ENCODE results near the gene TBX19.

Gene TBX19

DNA sequence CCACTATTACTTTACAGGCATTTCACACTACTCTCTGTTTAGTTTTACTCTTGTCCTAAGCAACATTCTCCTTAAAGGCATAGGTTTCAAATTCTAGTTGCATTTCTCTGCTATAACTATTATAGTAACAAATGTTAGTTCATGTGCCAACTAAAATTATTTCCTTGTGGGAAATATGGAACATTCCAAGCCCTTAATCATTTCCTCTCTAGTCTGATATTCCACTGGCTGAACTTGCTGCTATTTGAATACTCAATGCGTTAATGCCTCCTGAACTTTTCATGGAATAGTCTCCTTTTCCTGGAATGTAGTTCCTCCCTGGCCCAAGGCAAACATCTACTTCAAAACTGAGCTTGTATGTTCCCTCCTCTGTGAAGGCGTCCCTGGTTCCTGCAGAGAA is 19.3 kb upstream of the TBX19 start:
- Mint-ChIP-seq H3K36me3 (ENCODE audit: low read depth) (peaks cover 91% of the 10 kb centered on the region), H3K27me3 (no peaks in the 10 kb centered on the region), H3K27ac (no peak overlapping the region), H3K4me1 (ENCODE audit: low read depth) (peaks cover 14% of the 10 kb centered on the region), H3K9me3 (no peaks in the 10 kb centered on the region), H3K4me3 (no peak overlapping the region)
- intact Hi-C loops (cut with micrococcal nuclease): no loop called here

- Mint-ChIP-seq H3K36me3 (ENCODE audit: low read depth) (peaks cover 87% of the 10 kb centered on the region), H3K4me3 (no peak overlapping the region), H3K27ac (no peak overlapping the region), H3K27me3 (no peaks in the 10 kb centered on the region), H3K4me1 (ENCODE audit: low read depth) (peaks cover 7% of the 10 kb centered on the region), H3K9me3 (no peaks in the 10 kb centered on the region)
- intact Hi-C loops (cut with micrococcal nuclease): no loop called here
These were observed 17.5 kb upstream of the TBX19 start for GRCh38 chr1:168263130-168263529.

- H3K36me3 Mint-ChIP-seq (ENCODE audit: low read depth): peaks cover 88% of the 10 kb centered on the region
- intact Hi-C loops (cut with micrococcal nuclease): no loop called here
- H3K4me1 Mint-ChIP-seq (ENCODE audit: low read depth): peaks cover 7% of the 10 kb centered on the region
- no peaks in the 10 kb centered on the region for H3K27me3 Mint-ChIP-seq
- H3K4me3 Mint-ChIP-seq: no peak overlapping the region
- no peak overlapping the region for H3K27ac Mint-ChIP-seq
- no peaks in the 10 kb centered on the region for H3K9me3 Mint-ChIP-seq
These were observed 16.4 kb upstream of the TBX19 start for GRCh38 chr1:168264296-168264695.

DNA sequence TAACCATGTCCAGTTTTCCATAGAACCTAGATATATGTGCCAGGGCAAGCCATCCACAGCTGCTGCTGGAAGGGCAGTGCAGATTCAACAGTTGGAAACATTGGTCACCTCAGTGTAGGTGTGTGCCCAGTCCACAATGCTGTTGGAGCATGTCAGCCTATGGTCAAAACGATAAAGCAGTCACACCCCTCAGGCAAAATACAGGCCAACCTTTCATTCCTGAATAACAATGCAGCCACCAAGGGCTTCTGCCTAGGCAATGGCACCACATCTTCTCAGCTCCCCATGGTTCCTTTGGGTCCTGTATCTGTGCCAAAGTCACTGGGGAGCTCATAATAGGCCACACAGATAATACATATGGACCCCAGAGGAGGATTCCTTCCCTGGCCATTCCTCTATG is 15.1 kb upstream of the TBX19 start:
- intact Hi-C loops (cut with micrococcal nuclease): no loop called here
- H3K27me3 Mint-ChIP-seq: no peaks in the 10 kb centered on the region
- no peaks in the 10 kb centered on the region for H3K9me3 Mint-ChIP-seq
- no peak overlapping the region for H3K4me3 Mint-ChIP-seq
- H3K4me1 Mint-ChIP-seq (ENCODE audit: low read depth): peaks cover 7% of the 10 kb centered on the region
- H3K36me3 Mint-ChIP-seq (ENCODE audit: low read depth): peaks cover 89% of the 10 kb centered on the region
- H3K27ac Mint-ChIP-seq: no peak overlapping the region

DNA sequence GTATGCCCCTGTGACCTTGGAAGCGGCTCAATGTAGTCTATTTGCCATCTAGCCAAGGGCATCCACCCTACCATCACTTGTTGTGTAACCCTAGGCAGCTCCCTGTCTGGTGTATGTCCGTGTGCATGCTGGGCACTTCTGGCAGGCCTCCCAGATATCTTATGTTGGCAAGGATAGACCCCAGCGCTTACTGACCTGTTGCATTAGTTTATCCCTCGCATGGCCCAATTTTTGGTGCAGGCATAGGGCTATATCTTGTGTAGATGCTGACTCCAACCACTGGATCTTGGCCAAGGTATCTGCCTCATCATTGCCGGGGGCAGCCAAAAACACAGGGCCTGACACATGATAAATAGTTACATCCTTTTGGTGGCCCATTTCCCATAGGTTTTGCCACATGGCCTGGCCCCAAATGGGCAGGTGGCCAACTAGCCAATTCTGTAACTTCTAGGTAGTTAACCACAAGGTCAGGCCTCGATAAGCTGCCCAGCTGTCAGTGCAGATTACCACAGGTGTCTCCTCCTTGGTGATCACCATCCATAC is 14.0 kb upstream of the TBX19 start:
- Mint-ChIP-seq H3K4me1 (ENCODE audit: low read depth) (no peaks in the 10 kb centered on the region), H3K36me3 (ENCODE audit: low read depth) (peaks cover 78% of the 10 kb centered on the region), H3K27ac (no peak overlapping the region), H3K9me3 (no peaks in the 10 kb centered on the region), H3K4me3 (no peak overlapping the region), H3K27me3 (no peaks in the 10 kb centered on the region)
- intact Hi-C loops (cut with micrococcal nuclease): no loop called here

- Mint-ChIP-seq H3K9me3 (peaks cover 5% of the 10 kb centered on the region), H3K4me1 (ENCODE audit: low read depth) (peaks cover 10% of the 10 kb centered on the region), H3K27ac (no peak overlapping the region), H3K27me3 (no peaks in the 10 kb centered on the region), H3K36me3 (ENCODE audit: low read depth) (peaks cover 31% of the 10 kb centered on the region), H3K4me3 (no peak overlapping the region)
- intact Hi-C loops (cut with micrococcal nuclease): no loop called here
These were observed 9.0 kb upstream of the TBX19 start for GRCh38 chr1:168271636-168272035.

DNA sequence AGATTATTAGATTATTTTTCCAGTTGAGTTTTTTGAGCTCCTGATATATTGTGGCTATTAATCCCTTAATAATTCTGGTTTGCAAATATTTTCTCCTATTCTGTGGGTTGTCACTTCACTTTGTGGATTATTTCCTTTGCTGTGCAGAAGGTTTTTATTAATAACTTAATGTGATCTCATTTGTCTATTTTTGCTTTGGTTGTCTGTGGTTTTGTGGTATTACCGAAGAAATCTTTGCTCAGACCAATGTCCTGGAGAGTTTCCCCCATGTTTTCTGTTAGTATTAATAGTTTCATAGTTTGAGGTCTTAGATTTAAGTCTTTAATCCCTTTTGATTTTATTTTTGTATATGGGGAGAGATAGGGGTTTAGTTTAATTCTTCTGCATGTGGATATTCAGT is 7.1 kb upstream of the TBX19 start:
- Mint-ChIP-seq H3K36me3 (ENCODE audit: low read depth) (peaks cover 23% of the 10 kb centered on the region), H3K9me3 (peaks cover 5% of the 10 kb centered on the region), H3K4me3 (no peak overlapping the region), H3K27me3 (no peaks in the 10 kb centered on the region), H3K4me1 (ENCODE audit: low read depth) (peaks cover 10% of the 10 kb centered on the region), H3K27ac (no peak overlapping the region)
- intact Hi-C loops (cut with micrococcal nuclease): no loop called here

GRCh38 chr1:168279253-168279652 is 1.4 kb upstream of the TBX19 start:
- Mint-ChIP-seq H3K9me3 (no peaks in the 10 kb centered on the region), H3K36me3 (ENCODE audit: low read depth) (peaks cover 30% of the 10 kb centered on the region), H3K4me1 (ENCODE audit: low read depth) (peaks cover 12% of the 10 kb centered on the region), H3K27ac (no peak overlapping the region), H3K27me3 (no peaks in the 10 kb centered on the region), H3K4me3 (no peak overlapping the region)
- intact Hi-C loops (cut with micrococcal nuclease): no loop called here

GRCh38 chr1:168281603-168282325 is 1.1 kb downstream of the TBX19 start:
- intact Hi-C loops (cut with micrococcal nuclease): no loop called here
- H3K4me3 Mint-ChIP-seq: no peak overlapping the region
- peaks cover 18% of the 10 kb centered on the region for H3K4me1 Mint-ChIP-seq (ENCODE audit: low read depth)
- peaks cover 33% of the 10 kb centered on the region for H3K36me3 Mint-ChIP-seq (ENCODE audit: low read depth)
- H3K9me3 Mint-ChIP-seq: no peaks in the 10 kb centered on the region
- H3K27ac Mint-ChIP-seq: no peak overlapping the region
- H3K27me3 Mint-ChIP-seq: no peaks in the 10 kb centered on the region

- H3K27ac Mint-ChIP-seq: no peak overlapping the region
- peaks cover 17% of the 10 kb centered on the region for H3K4me1 Mint-ChIP-seq (ENCODE audit: low read depth)
- intact Hi-C loops (cut with micrococcal nuclease): no loop called here
- peaks cover 33% of the 10 kb centered on the region for H3K36me3 Mint-ChIP-seq (ENCODE audit: low read depth)
- H3K9me3 Mint-ChIP-seq: no peaks in the 10 kb centered on the region
- no peak overlapping the region for H3K4me3 Mint-ChIP-seq
- H3K27me3 Mint-ChIP-seq: no peaks in the 10 kb centered on the region
These were observed 4.8 kb downstream of the TBX19 start for GRCh38 chr1:168285521-168285790.

DNA sequence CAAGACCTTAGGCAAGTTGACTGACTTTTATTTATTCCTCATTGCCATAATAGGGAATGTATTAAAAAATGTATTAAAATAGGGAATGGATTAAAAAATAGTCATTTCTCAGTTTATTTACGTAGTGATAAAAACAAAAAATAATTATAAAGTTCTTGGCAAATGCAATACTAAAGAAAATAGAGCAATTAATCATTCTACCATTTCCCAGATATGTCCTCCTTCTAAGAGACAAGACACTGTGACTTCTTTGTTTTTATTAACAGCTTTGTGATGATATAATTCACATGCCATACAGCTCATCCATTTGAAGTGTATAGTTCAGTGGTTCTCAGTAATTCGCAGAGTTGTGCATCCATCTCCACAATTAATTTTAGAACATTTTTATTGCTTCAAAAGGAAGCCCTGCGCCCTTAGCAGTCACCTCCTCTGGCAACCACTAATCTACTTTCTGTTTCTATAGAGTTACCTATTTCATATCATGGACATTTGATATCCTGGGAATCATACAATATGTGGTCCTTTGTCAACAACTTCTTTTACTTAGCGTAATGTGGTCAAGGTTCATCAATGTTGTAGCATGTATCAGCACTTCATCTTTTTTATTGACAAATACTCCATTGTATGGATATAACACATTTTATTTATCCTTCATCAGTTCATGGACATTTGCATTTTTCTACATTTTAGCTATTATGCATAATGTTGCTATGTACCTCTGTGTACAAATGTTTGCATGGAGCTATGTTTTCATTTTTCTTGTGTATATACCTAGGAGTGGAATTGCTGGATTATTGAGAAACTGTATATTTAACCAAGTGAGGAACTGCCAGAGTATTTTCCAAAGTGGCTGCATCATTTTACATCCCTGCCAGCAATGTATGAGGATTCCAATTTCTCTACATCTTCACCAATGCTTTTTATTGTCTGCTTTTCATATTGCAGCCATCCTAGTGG is 5.6 kb downstream of the TBX19 start:
- H3K9me3 Mint-ChIP-seq: no peaks in the 10 kb centered on the region
- intact Hi-C loops (cut with micrococcal nuclease): no loop called here
- no peaks in the 10 kb centered on the region for H3K27me3 Mint-ChIP-seq
- peaks cover 17% of the 10 kb centered on the region for H3K4me1 Mint-ChIP-seq (ENCODE audit: low read depth)
- no peak overlapping the region for H3K4me3 Mint-ChIP-seq
- H3K27ac Mint-ChIP-seq: no peak overlapping the region
- H3K36me3 Mint-ChIP-seq (ENCODE audit: low read depth): peaks cover 33% of the 10 kb centered on the region

GRCh38 chr1:168287237-168287664 is 6.6 kb downstream of the TBX19 start:
- H3K9me3 Mint-ChIP-seq: no peaks in the 10 kb centered on the region
- no peak overlapping the region for H3K27ac Mint-ChIP-seq
- no peaks in the 10 kb centered on the region for H3K27me3 Mint-ChIP-seq
- intact Hi-C loops (cut with micrococcal nuclease): no loop called here
- no peak overlapping the region for H3K4me3 Mint-ChIP-seq
- peaks cover 28% of the 10 kb centered on the region for H3K36me3 Mint-ChIP-seq (ENCODE audit: low read depth)
- H3K4me1 Mint-ChIP-seq (ENCODE audit: low read depth): peaks cover 17% of the 10 kb centered on the region

GRCh38 chr1:168288311-168289052 is 7.8 kb downstream of the TBX19 start:
- H3K27me3 Mint-ChIP-seq: no peaks in the 10 kb centered on the region
- H3K9me3 Mint-ChIP-seq: no peaks in the 10 kb centered on the region
- no peak overlapping the region for H3K4me3 Mint-ChIP-seq
- H3K36me3 Mint-ChIP-seq (ENCODE audit: low read depth): peaks cover 37% of the 10 kb centered on the region
- no peak overlapping the region for H3K27ac Mint-ChIP-seq
- intact Hi-C loops (cut with micrococcal nuclease): no loop called here
- H3K4me1 Mint-ChIP-seq (ENCODE audit: low read depth): peaks cover 14% of the 10 kb centered on the region
